Hematopoietic multipotent progenitor cell treated with erythropoietin and hydrocortisone succinate and interleukin-3 and kit ligand, for 17 days (in vitro differentiated cells): ENCODE measurements around the gene AOC2.
"Not testable (repeated sequence)": the region's sequence is repeated elsewhere in the genome, so short reads cannot be mapped to it uniquely, and the experiment has no call there.

Source experiments
- DNase-seq: peaks from one replicate; pipeline ENCODE4 v3.0.0-alpha.2; 2015; ENCODE audit warnings: low spot score

Gene AOC2

DNA sequence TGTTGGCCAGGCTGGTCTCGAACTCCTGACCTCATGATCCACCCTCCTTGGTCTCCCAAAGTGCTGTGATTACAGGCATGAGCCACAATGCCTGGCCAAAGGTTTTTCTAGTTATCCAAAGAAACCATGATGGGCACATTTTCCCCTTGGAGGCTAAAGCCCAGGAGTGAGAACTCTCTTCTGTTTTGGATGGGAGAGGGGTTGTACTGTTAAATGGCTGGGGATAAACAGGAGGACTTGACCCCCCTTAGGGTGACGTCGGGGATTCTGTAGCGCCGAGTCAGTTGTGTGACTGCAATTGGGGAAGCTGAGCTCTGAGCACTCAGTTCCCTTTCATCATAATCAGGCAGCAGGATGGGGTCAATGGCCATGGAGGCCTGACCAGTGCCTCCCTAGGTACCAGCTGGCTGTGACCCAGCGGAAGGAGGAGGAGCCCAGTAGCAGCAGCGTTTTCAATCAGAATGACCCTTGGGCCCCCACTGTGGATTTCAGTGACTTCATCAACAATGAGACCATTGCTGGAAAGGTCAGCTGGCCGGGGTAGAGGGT, 10.7 kb downstream of the AOC2 start:
- no peak for DNase-seq

DNA sequence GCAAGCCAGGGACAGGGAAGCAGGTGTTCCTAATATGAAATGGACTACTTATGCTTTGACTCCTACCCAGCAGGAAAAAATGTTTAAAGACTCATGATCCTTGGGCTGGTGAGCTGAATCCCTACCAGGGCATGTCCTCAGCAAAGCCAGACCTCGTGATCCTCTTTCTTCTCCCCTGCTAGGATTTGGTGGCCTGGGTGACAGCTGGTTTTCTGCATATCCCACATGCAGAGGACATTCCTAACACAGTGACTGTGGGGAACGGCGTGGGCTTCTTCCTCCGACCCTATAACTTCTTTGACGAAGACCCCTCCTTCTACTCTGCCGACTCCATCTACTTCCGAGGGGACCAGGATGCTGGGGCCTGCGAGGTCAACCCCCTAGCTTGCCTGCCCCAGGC, 11.7 kb downstream of the AOC2 start:
- not testable (repeated sequence) for DNase-seq

DNA sequence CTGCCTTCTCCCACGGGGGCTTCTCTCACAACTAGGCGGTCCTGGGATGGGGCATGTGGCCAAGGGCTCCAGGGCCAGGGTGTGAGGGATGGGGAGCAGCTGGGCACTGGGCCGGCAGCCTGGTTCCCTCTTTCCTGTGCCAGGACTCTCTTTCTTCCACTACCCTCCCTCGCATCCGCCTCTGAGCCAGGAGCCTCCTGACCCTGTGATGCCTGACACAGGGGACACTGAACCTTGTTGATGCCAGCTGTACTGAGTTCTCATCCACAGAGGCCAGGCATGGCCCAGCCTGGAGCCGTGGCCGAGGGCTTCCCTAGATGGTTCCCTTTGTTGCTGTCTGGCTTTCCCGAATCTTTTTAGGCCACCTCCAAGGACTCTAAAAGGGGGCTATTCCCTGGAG, 12.1 kb downstream of the AOC2 start:
- DNase-seq = not testable (repeated sequence)

DNA sequence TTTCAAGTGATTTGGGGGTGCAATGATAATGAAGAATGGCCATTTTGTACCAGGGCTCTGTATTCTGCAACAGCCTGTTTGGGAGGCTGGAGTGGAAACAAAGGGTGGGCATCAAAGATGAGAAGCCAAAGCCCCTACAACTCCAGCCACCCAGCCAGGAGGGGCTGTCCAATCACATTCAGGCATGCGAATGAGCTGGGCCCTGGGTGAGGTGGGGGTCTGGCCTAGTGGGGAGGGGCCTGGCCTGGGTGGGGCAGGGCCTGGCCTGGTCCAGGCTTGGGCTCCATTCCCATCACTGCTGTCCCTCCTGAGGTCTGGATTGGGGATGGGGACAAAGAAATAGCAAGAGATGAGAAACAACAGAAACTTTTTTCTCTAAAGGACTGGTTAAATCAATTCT, 13.0 kb downstream of the AOC2 start:
- no peak for DNase-seq

DNA sequence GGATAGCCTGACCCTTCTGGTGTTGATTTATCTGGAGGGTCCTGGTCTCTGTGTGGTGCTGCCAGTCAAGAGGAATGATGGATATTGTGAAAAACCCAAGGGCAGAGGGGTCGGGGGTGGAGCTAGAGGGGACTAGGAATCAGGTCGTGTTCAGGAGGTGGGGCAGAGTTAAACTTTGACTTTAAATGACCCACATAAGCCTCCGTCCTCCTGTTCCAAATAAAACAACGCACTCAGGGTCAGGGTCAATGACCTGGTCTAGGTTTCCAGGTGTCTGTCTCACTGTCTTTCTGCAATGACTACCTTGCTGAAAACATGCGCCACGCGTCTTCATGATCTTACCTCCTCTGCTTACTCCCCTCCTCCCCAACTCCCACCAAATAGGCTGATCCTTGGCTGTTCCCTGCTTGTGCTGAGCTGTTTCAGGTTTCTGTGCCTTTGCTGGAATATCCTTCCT, 21.3 kb downstream of the AOC2 start:
- no peak for DNase-seq

DNA sequence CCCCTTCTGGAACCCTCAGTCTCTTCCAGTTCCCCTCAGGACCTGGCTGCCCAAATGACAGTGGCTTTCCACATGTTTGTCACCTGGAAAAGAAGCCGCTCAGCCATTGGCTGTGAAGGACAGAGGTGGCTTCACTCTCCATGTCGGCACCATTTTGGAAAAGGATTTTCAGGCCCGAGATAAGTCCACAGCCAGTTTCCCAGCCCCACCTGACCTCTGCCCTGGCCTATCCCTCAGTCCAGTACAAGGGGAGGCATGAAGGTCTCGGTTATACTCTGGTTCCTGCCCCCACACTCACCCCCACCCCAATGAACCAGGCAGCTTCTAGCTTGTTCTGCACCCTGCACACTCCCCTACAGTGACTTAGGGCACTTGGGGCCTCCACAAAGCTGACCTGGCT, 21.8 kb downstream of the AOC2 start:
- no peak for DNase-seq

DNA sequence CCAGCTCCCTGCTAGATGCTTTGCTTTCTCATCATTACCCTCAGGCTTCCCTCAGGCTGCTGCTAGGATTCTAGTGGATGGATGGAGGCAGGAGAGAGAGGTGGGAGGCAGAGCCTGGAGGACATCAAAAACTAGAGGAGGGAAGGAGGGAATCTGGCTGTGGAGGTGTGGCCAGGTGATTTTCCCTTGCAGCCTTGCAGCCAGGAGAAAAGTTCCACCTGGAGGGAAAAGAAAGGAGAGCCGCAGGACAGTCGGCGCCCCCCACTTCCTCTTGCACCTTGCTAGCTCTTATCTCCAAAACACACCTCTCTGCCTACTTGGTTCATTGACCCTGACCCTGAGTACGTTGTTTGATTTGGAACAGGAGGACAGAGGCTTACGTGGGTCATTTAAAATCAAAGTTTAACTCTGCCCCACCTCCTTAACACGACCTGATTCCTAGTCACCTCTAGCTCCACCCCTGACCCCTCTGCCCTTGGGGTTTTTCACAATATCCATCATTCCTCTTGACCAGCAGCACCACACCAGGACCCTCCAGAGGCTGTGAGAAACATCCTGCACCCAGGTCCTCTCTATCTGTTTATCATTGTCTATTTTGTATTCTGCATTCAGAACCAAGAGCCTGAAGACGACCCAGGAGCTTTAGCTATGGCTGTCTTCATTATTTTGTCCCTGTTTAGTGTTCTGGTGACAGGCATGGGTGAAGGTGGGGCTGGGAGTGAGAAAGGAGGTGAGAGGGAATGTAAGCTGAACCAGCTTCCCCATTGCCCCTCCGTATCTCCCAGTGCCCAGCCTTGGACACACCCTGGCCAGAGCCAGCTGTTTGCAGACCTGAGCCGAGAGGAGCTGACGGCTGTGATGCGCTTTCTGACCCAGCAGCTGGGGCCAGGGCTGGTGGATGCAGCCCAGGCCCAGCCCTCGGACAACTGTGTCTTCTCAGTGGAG, 22.5 kb downstream of the AOC2 start:
- no peak for DNase-seq

DNA sequence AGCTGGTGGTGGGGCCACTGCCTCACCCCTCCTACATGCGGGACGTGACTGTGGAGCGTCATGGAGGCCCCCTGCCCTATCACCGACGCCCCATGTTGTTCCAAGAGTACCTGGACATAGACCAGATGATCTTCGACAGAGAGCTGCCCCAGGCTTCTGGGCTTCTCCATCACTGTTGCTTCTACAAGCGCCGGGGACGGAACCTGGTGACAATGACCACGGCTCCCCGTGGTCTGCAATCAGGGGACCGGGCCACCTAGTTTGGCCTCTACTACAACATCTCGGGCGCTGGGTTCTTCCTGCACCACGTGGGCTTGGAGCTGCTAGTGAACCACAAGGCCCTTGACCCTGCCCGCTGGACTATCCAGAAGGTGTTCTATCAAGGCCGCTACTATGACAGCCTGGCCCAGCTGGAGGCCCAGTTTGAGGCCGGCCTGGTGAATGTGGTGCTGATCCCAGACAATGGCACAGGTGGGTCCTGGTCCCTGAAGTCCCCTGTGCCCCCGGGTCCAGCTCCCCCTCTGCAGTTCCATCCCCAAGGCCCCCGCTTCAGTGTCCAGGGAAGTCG, 23.4 kb downstream of the AOC2 start:
- not testable (repeated sequence) for DNase-seq

DNA sequence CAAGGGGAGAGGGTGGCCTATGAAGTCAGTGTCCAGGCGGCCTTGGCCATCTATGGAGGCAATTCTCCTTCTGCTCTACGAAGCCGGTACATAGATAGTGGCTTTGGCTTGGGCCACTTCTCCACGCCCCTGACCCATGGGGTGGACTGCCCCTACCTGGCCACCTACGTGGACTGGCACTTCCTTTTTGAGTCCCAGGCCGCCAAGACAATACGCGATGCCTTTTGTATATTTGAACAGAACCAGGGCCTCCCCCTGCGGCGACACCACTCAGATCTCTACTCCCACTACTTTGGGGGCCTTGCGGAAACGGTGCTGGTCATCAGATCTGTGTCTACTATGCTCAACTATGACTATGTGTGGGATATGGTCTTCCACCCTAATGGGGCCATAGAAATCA, 24.0 kb downstream of the AOC2 start:
- DNase-seq = no peak

DNA sequence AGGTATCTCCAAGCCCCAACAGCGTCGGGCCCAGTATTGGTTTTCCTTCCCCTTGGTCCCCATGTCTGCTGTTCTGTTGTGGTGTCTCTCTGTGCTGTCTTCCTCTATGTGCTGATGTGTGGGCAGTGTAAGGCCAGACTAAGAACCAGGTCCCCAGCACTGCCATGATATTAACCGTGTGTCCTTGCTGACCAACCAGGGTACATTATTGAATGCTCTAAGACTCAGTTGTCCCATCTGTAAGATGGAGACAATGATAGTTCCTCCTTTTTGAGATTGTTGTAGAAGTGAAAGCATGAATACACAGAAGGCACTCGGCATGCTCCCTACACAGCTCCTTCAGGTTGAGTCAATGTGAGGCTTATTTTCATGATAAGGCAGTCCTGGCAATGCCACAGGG, 27.3 kb downstream of the AOC2 start:
- DNase-seq = no peak

DNA sequence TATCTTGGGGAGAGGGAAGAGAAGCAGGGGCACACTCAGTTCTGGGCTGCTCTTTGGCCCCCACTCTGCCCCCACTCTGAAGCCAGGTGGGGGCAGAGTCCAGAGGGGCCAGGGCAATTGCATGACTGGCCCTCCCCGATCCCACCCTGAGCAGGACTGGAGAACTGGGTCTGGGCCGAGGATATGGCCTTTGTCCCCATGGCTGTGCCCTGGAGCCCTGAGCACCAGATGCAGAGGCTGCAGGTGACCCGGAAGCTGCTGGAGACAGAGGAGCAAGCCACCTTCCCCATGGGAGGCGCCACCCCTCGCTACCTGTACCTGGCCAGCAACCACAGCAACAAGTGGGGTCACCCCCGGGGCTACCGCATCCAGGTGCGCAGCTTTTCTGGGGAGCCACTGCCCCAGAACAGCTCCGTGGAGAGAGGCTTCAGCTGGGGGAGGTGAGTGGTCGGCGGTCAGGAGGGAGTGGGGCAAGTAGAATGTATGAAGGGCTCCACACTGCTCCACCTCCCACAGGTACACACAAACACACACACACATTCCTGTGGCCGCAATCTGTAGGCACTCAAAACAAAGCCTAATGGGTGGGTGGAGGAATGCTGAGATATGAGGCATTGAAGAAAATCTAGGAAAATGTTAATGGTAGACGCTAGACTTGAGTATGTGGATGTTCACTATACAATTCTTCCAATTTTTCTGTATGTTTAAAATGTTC, 28.0 kb downstream of the AOC2 start:
- no peak for DNase-seq

DNA sequence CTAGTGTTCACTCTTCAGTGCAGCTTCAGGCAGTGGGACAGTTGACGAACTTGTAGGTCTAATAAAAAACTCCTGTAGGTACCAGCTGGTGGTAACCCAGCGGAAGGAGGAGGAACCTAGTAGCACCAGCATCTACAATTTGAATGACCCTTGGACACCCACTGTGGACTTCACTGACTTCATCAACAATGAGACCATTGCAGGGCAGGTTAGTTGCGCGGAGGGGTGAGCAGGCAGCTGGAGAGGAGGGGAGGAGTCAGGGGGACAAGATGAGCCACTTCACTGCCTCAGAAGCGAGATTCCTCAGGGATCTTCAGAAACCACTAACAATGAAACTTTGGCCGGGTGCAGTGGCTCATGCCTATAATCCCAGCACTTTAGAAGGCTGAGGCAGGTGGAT, 28.9 kb downstream of the AOC2 start:
- no peak for DNase-seq

DNA sequence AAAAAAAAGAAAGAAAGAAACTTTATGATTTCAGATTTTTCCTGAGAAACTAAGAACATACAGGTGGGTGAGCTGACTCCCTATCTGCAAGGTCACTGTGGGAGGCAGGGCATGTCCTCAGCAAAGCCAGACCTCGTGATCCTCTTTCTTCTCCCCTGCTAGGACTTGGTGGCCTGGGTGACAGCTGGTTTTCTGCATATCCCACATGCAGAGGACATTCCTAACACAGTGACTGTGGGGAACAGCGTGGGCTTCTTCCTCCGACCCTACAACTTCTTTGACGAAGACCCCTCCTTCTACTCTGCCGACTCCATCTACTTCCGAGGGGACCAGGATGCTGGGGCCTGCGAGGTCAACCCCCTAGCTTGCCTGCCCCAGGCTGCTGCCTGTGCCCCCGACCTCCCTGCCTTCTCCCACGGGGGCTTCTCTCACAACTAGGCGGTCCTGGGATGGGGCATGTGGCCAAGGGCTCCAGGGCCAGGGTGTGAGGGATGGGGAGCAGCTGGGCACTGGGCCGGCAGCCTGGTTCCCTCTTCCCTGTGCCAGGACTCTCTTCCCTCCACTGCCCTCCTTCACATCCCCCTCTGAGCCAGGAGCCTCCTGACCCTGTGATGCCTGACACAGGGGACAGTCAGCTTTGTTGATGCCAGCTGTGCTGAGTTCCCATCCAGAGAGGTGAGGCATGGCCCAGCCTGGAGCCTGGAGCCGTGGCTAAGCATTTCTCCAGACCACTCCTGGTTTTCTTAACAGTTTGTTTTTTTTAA, 29.7 kb downstream of the AOC2 start:
- not testable (repeated sequence) for DNase-seq

DNA sequence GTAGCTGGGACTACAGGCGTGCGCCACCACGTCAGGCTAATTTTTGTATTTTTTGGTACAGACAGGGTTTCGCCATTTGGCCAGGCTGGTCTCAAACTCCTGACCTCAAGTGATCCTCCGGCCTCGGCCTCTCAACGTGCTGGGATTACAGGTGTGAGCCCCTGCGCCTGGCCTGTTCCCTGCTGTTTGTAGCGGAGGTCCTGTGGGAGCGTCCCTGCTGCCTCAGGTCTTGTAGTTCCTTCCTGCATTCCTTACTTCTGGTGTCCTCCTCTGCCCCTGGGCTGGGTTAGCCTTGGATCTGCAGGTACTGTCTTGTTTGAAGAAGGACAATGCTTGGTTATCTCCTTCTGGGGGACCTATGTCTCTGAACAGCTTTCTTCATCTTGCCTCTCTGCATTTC, 32.7 kb downstream of the AOC2 start:
- no peak for DNase-seq

DNA sequence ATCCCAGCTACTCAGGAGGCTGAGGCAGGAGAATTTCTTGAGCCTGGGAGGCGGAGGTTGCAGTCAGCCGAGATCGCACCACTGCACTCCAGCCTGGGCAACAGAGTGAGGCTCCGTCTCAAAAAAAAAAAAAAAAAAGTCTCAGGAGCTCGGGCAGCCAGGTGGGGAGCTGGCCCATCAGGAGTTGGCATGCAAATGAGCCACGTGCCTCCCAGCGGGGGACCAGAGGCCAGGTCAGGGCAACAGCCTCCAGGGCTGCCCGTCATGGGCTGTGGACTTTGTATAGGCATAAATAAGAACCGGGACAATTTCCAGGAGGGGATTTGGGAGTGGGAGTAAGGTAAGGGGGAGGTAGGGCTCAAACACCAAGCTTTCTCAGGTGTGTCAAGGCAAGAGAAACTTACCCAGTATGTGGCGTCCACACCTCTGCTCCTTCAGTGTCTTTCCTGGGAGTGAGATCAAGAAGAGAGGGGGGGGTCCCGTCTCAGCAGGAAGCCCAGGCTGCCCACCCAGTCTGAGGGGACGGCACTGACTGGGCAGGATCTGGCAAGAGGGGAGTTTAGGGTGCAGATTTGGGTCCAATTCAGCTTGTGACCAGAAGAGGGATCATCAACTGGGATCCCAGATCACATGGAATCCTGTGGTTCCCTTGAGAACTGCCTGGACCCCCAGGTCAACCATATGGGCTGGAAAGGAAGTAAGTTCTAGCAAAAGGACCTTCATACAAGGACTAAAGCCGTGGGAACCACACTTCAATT, 33.9 kb downstream of the AOC2 start:
- DNase-seq = no peak

DNA sequence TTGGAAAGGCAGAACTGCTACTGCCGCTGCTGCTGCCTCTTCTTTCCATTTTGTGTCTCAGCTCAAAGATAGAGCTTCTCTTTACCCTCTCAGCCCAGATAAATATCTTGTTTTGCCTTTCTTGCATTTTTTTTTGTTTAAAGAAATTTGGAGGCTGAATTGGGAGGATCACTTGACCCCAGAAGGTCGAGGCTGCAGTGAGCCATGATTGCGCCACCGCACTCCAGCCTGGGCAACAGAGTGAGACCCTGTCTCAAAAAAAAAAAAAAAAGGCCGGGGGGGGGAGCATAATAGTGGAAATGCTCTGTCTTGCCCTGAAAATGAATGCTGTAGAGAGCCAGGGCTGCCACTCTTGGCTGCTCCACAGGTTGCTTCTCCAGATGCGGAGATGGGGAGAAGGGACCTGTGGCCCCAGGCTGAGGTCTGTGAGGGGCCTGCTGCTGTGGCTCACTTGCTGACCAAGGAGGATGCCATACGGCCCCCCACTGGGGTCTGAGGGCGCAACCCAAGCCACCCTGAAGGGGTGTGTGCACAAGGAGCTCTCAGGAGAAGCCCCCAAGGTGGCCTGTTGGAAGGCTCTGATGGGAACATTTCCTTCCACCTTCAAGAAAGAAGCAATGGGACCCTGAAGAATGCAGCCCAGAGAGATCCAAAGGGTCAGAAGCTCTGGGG, 34.7 kb downstream of the AOC2 start:
- DNase-seq = no peak

DNA sequence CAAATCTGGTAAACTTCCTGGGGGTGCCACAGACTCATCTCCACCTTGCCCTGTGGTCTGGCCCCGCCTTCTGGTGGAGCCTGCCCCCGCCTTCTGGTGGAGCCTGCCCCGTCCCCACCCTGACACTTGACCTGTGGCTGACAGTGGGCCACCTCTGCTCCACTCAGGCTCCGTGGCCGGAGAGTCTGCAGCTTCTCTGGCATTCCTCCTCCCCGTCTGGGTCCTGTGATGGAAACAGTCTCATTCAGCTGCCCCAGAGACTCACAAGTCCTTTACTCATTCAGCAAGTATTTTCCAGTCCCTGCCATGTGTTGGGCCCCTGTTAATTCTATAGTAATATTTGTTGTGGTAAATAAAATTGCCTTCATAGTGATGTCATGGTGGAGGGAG, 35.2 kb downstream of the AOC2 start:
- no peak for DNase-seq

DNA sequence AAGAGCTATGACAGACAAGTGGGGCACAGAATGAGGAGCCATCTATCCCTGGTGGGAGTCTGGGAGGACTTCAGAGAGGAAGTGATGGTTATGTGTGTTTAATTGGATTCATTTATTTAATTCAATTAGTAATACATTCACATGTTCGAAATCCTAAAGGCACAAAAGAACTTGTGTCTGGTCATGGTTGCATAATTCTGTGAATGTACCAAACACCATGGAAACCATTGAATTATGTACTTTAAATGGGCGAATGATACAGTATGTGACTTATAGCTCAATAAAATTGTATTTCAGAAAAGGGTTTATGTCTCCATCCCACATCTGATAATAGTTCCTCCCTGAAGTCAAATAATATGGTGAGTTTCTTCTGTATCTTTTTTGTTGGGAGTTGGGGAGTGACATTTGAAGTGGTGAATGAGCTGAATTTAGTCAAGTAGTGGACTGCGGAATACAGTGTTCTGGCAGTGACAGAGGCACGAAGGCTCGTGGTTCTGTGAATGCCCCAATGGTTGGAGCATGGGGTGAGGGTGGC, 36.5 kb downstream of the AOC2 start:
- DNase-seq = no peak

DNA sequence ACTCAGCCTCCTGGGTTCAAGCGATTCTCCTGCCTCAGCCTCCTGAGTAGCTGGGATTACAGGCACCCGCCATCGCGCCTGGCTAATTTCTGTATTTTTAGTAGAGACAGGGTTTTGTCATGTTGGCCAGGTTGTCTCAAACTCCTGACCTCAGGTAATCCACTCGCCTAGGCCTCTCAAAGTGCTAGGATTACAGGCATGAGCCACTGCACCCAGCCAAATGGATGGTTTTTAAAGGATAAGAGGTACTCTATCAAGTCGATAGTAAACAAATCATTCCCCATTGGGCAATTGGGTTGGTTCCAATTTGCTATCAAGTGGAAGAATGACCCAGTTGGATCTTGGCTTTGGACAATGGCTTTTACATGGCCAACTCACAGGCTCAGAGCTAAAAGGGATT, 37.3 kb downstream of the AOC2 start:
- not testable (repeated sequence) for DNase-seq

DNA sequence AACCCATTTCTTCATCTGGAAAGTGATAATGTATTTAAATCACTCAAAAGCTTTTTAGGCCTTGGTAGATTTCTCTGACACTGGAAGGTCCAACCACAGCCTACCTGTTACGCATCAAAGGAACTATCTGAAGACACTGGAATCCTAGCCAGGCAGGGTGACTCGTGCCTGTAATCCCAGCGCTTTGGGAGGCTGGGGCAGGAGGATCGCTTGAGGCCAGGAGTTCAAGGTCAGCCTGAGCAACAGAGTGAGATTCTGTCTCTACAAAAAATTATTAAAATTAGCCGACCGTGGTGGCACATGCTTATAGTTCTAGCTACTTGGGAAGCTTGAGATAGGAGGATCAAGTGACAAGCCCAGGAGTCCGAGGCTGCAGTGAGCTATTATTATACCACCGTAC, 37.8 kb downstream of the AOC2 start:
- no peak for DNase-seq
